HG03095 (cell line): Measurements from ENCODE around the gene MTHFD1L.

ENCODE experiments used
- ATAC-seq: cut with Tn5 transposase; IDR thresholded peaks from one replicate; pipeline ENCODE4 v1.9.1; 2021; ENCODE audit warnings: moderate library complexity; ENCODE audit not compliant: unreplicated experiment

The MTHFD1L gene

GRCh38 chr6:150865043-150865405 is 478 bp upstream of the MTHFD1L start:
- no peak for ATAC-seq

GRCh38 chr6:150866147-150866990 is 867 bp downstream of the MTHFD1L start:
- ATAC-seq, result peak; percentile 60

DNA sequence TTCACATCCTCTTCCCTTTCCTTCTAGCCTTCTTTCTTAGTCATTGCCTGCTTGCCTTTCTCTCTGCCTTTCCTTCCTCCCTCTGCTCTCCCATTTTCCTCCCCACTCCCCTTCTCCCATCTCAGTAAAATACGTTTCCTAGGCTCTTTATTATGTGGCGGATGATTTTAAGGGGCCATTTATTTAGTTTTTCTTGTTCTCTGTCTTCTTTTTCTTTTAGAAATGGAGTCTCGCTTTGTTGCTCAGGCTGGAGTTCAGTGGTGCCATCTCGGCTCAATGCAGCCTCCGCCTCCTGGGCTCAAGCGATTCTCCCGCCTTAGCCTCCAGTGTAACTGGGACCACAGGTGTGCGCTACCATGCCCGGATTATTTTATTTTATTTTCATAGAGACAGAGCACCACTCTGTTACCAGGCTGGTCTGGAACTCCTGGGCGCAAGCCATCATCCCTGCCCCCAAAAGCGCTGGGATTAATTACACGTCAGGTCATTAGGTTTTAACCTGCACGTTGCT is 1.5 kb downstream of the MTHFD1L start:
- no peak for ATAC-seq

- ATAC-seq, result no peak
These were observed 3.3 kb downstream of the MTHFD1L start for GRCh38 chr6:150868759-150869158.

DNA sequence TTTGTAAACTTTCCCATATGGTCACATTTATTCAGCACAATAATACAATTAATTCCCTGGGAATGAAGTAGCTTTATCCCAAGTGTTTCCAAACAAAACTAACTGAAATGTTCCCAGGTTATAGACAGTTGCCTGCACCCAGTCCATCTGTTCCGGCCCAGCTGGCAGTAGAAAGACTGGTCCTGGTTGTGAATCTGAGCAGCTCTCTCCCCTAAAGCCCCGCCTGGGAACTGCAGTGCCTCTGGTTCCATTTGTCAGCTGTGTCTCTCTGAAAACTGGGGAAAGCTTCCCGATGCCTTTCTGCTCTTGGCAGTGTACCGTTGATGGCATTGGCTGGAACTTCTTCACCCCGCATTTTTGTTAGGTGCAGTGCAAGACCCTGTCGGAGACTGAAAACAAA is 8.7 kb downstream of the MTHFD1L start:
- no peak for ATAC-seq

DNA sequence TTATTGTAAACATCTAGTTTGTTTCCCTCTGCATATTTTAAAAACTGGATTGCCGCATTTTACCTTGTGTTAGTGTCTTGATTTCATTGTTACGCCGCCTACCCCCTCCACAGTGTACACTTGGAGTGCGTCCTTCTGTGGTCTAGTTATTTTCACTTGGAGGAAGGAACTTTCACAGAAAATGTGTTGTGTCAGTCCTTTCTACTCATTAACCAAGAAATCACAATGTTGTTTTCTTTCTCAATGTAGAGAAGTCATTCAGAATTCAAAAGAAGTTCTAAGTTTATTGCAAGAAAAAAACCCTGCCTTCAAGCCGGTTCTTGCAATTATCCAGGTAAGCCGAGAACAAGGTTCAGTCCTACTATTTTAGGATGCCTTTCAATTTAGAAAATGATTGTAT is 10.3 kb downstream of the MTHFD1L start:
- ATAC-seq, result no peak

- ATAC-seq, result no peak
These were observed 11.1 kb downstream of the MTHFD1L start for GRCh38 chr6:150876598-150876997.

DNA sequence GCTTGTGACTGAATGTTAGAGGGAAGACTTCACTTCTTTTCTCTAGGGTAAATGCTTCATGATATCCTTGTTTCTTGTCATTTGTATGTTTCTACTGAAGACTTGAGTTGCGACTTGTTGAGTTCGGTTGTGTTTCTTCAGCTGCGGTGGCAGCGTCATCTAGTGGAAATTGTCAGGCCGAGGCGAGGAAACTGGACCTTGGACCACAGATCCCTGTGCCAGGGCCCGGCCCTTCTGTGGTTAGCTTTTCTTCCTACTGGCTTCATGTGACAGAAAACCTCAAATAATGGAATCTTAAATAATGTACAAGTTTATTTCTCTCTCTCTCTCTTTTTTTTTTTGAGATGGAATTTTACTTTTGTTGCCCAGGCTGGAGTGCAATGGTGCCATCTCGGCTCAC is 12.4 kb downstream of the MTHFD1L start:
- no peak for ATAC-seq

DNA sequence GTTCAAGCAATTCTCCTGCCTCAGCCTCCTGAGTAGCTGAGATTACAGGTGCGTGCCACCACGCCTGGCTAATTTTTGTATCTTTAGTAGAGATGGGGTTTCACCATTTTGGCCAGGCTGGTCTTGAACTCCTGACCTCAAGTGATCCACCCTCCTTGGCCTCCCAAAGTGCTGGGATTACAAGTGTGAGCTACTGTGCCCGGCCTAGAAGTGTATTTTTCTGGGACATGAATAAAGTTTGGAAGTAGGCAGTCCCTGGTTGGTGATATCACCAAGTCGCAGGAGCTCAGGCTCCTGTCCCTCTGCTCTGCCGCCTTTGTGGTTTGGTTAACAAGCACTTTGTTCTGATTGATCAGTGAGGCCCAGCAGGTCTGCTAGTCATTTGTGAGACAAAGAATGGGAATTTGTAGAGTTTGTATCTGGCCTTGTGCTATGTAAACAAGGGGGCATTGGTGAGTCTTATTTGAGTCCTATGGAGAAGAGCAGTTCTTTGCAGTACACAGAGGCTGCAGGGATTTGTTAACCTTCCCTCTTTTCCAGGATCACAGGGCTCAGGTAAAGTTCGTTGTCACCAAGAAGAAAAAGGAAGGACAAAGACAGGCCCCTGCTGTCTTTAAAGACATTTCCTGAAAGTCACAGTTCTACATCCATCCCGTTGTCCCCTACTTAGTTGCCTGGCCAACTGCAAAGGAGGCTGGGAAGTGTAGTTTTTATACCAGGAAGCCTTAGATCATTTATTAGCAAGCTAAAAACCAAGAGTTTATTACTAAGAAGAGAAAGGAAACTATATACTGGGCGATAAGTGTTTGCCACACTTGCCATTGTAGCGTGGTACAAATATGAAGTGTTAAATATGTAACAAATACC is 13.1 kb downstream of the MTHFD1L start:
- ATAC-seq, result no peak

- no peak for ATAC-seq
These were observed 14.8 kb downstream of the MTHFD1L start for GRCh38 chr6:150880336-150880735.

DNA sequence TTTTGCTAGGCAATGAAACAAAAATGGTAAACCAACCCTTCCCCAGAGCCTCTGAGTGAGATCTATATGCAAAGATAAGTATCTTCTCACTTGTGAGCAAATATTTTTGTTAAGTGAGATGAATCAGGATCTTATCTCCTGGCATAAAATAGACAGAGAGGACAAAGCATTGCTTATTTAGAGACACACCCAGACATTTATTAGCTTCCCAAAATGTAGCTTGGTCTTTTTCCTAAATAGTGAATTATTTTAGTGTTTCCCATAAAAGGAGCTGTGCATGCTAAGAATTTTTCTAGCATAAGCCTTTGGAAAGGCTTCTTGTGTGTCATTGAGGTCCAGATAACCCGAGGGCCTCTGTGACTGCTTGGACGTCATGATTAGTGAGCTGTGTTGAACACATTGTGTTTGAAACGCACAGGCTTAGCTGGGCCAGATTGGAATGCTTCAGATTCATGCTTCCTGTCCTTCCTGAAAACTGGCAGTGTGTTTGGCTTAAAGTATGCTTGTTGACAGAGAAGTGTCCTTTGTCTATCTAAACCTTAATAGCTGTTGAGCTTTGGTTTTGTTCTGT is 16.5 kb downstream of the MTHFD1L start:
- ATAC-seq, result no peak

GRCh38 chr6:150883521-150883920 is 18.0 kb downstream of the MTHFD1L start:
- no peak for ATAC-seq

DNA sequence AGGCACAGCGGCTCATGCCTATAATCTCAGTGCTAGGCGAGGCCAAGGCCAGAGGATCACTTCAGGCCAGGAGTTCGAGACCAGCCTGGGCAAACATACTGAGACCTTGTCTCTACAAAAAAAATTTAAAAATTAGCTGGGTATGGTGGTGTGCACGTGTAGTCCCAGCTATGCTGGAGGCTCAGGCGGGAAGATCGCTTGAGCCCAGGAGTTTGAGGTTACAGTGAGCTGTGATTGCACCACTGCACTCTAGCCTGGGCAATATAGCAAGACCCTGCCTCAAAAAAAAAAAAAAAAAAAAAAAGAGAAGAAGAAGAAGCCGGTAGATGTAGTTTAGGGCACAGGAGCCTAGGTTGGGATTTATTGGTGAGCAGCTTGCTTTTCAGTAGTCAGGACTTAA is 20.7 kb downstream of the MTHFD1L start:
- no peak for ATAC-seq

- ATAC-seq, result peak; percentile 48
These were observed 22.6 kb downstream of the MTHFD1L start for GRCh38 chr6:150887978-150888563.

GRCh38 chr6:150890346-150890745 is 24.8 kb downstream of the MTHFD1L start:
- ATAC-seq, result no peak

- ATAC-seq, result no peak
These were observed 26.5 kb downstream of the MTHFD1L start for GRCh38 chr6:150891888-150892485.

DNA sequence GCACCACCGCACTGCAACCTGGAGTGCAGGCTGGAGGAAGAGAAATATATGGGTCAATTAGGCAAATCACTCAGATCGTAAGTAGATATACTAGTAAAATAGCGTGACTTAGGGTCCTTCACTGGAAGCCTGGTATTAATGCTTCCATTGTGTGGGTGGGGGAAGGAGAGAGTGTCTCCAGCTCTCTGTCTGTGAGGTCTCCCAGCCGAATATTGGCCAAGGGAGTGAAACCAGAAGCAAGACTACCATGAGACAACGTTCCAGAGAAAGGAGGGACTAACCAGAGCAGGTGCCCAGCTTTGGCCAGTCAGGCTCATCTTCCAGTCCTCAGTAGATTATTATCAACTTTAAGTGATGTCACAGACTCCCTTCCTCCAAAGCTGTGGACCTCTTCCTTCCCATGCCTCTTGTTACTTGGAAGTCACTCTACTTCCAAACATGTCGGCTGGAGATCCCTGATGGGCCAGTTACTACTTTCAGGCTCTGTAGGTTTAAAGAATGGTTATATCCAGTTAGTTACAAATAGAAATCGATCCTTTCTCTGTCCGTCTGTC is 28.8 kb downstream of the MTHFD1L start:
- ATAC-seq, result no peak

DNA sequence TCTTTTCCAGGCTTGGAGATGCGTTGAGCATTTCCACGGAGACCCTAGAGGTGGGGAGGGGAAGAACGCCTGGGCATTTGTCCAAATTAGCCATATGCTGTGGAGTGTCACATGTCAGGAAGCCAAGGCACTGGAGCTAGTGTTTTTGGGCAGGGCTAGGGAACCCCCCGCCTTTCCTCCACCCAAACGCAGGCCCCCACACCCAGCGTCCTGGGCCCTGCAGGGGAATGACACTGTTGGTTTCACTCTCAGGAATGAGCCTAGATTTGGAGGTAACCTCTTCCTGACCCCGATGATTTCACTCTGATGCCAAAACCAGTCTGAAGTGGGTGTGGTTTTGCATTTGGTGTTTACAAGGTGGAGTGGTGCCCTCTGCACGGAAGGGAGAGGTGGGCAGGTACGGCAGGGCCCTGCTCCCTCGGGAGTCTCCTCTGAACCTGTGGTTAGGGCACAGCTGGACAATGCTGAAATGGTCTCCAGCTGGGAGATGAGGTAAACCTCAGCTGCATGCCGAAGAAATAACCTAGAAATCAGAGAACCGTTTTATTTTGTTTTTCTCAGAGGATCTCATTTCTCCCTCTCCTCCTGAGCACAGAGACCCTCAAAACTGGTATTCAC is 29.5 kb downstream of the MTHFD1L start:
- ATAC-seq, result peak; percentile 49

DNA sequence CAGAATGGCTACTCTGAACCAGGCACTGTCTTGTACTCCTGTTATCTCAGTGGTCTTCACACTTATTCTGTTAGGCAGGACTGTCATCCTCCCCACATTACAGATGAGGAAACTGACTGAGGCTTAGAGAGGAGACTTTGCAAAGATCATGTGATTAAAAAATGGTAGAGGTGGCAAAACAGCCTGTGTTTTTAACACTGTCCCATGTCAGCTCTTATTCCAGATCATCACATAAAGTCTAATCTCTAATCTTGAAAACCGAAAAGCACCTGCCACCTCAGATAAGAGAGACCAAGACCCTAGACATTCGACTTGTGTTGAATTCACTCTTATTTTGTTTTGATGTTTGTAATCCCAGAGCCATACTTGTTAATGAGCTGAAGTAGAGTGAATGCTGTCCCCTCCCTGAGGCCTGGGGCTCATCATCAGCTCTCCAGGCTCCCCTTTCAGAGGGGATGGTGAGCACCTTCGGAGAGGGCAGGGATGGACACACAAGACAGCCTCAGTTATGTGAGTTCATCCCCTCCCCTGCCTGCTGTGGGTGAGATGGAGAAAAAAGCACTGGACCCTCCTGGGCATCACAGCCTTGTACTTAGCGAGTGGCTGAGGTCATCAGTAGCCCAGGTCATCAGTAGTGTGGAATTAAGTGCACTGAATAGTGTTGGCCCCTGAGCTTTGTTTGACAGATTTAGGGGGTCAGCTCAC is 30.6 kb downstream of the MTHFD1L start:
- no peak for ATAC-seq
